CD8-positive, alpha-beta memory T cell (primary cell): ENCODE data around the gene SLC9A1. TPM values are rescaled to one million over a fixed set of nuclear protein-coding genes. Genes with fewer than 3 reads are reported as not detected.

Experiments
- CTCF ChIA-PET: fragments of 350-600 bp; sonication (Branson Sonifier 250); formaldehyde crosslinking; loops from one replicate; lab custom pipeline; 2021; ENCODE audit warnings: antibody characterized with exemption; lab: Charles Lee
- POLR2A ChIA-PET: fragments of 350-600 bp; sonication (Branson Sonifier 250); formaldehyde crosslinking; loops from one replicate; lab custom pipeline; 2021; ENCODE audit warnings: antibody characterized with exemption; lab: Charles Lee
- DNase-seq, 5 donors: peaks; one replicate each; pipeline versions ENCODE4 v3.0.0 to v3.0.0-alpha.2; 2020 to 2022; ENCODE audit warnings: mixed read lengths in 1 of 5
- H3K27ac ChIP-seq: one replicate; pipeline ENCODE4 v1.7.0; 2013; ENCODE audit warnings: low read depth, mild to moderate bottlenecking, low read length, moderate library complexity
- H3K27me3 ChIP-seq: 2 replicates; pipeline ENCODE4 v1.7.0; 2013; ENCODE audit warnings: low read length, mild to moderate bottlenecking; ENCODE audit not compliant: insufficient read depth, poor library complexity, severe bottlenecking
- H3K36me3 ChIP-seq: 2 replicates; pipeline ENCODE4 v1.7.0; 2013; ENCODE audit warnings: mild to moderate bottlenecking, low read length, moderate library complexity; ENCODE audit not compliant: insufficient read depth
- H3K4me1 ChIP-seq: 2 replicates; pipeline ENCODE4 v1.7.0; 2013; ENCODE audit warnings: mild to moderate bottlenecking, low read length, moderate library complexity; ENCODE audit not compliant: insufficient read depth
- H3K4me3 ChIP-seq: 2 replicates; pipeline ENCODE4 v1.7.0; 2013; ENCODE audit warnings: mild to moderate bottlenecking, low read length
- H3K9me3 ChIP-seq: 2 replicates; pipeline ENCODE4 v1.7.0; 2013; ENCODE audit warnings: mild to moderate bottlenecking, low read length
- H3K27ac Mint-ChIP-seq, 8 donors: one replicate each; pipeline ENCODE4 v1.8.0; 2020 to 2021; ENCODE audit warnings: mixed read lengths in 8 of 8, mild to moderate bottlenecking in 6 of 8, inconsistent platforms in 3 of 8, moderate library complexity in 3 of 8
- H3K27me3 Mint-ChIP-seq, 2 donors: one replicate each; pipeline ENCODE4 v1.8.0; 2020 to 2021; ENCODE audit warnings: mixed read lengths in 2 of 2, mild to moderate bottlenecking in 1 of 2, moderate library complexity in 1 of 2
- H3K36me3 Mint-ChIP-seq, 3 donors: one replicate each; pipeline ENCODE4 v1.8.0; 2020 to 2021; ENCODE audit warnings: mixed read lengths in 3 of 3, inconsistent platforms in 1 of 3, mild to moderate bottlenecking in 1 of 3
- H3K4me1 Mint-ChIP-seq, 3 donors: one replicate each; pipeline ENCODE4 v1.8.0; 2020 to 2021; ENCODE audit warnings: mixed read lengths in 3 of 3, inconsistent platforms in 1 of 3, mild to moderate bottlenecking in 1 of 3
- H3K4me3 Mint-ChIP-seq, 7 donors: one replicate each; pipeline ENCODE4 v1.8.0; 2020 to 2021; ENCODE audit warnings: mixed read lengths in 7 of 7, mild to moderate bottlenecking in 6 of 7, moderate library complexity in 4 of 7, inconsistent platforms in 2 of 7
- H3K9me3 Mint-ChIP-seq, 5 donors: one replicate each; pipeline ENCODE4 v1.8.0; 2020 to 2022; ENCODE audit warnings: mixed read lengths in 5 of 5, mild to moderate bottlenecking in 3 of 5, moderate library complexity in 2 of 5, inconsistent platforms in 1 of 5
- polyA plus RNA-seq: library from polyadenylated mRNA; unstranded; fragments of 300-500 nt; fragmentation: Illumina TruSeq; gene quantifications from one replicate; pipeline ENCODE4 v1.2.3, GENCODE V29; 2021
- total RNA-seq, 2 experiments: library from RNA; stranded (reverse); gene quantifications; one replicate each; pipeline ENCODE4 v1.2.3, GENCODE V29; 2021

SLC9A1 gene
- total and polyA plus RNA-seq, 3 experiments from 2014 or later, result 15.3 to 24.8 (median 23.9) TPM

- Histone ChIP-seq H3K4me1 (peaks cover 11% of the 10 kb centered on the region), H3K4me3 (no peak overlapping the region), H3K27me3 (no peaks in the 10 kb centered on the region), H3K9me3 (no peaks in the 10 kb centered on the region), H3K27ac (no peak overlapping the region), H3K36me3 (no peaks in the 10 kb centered on the region)
- H3K4me3 Mint-ChIP-seq, result no peak overlapping the region
- no peaks in the 10 kb centered on the region for H3K36me3 Mint-ChIP-seq
- DNase-seq, result no peak
- H3K27me3 Mint-ChIP-seq, result no peaks in the 10 kb centered on the region
- ChIA-PET CTCF (no interaction called here), POLR2A (no interaction called here)
- H3K9me3 Mint-ChIP-seq, result no peaks in the 10 kb centered on the region
- H3K27ac Mint-ChIP-seq, result no peak overlapping the region
- H3K4me1 Mint-ChIP-seq, result peaks cover 14 to 17% (median 15%) of the 10 kb centered on the region in 3 donors
Observed at GRCh38 chr1:27049607-27050006, 105.3 kb downstream of the SLC9A1 start.

DNA sequence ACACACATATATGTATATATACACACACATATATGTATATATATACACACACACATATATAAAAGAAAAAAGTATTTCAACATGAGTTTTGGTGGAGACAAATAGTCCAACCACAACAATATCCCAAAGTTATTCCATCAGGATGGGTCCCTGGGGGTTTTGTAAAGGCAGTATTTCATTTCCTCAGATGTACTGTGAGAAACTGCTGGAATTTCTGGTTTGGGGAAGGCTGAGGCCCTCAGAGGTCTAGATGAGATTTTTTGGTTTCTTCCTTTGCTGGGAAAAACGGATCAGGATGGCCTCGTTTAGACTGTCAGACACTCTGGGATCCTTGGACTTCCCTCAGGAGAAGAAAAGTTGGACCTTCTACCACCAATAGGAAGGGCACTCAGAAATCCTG, 105.8 kb downstream of the SLC9A1 start:
- no peaks in the 10 kb centered on the region for H3K36me3 Mint-ChIP-seq
- H3K9me3 ChIP-seq, result no peaks in the 10 kb centered on the region
- H3K4me1 ChIP-seq, result peaks cover 13% of the 10 kb centered on the region
- H3K27ac Mint-ChIP-seq, result no peak overlapping the region
- ChIA-PET CTCF (interaction anchor here (7.1 kb wide), 1 partner anchor 51 kb away, joined by 134 read pairs; no protein-coding TSS in a partner anchor), POLR2A (no interaction called here)
- peaks cover 0 to 2% of the 10 kb centered on the region in 2 donors for H3K27me3 Mint-ChIP-seq
- no peak overlapping the region for H3K27ac ChIP-seq
- H3K4me1 Mint-ChIP-seq, result peaks cover 17 to 20% (median 19%) of the 10 kb centered on the region in 3 donors
- no peaks in the 10 kb centered on the region for H3K9me3 Mint-ChIP-seq
- no peaks in the 10 kb centered on the region for H3K27me3 ChIP-seq
- H3K4me3 ChIP-seq, result no peak overlapping the region
- no peak for DNase-seq
- H3K36me3 ChIP-seq, result no peaks in the 10 kb centered on the region
- no peak overlapping the region for H3K4me3 Mint-ChIP-seq

Other genes starting within 250 kb of the SLC9A1 start
- gene NR0B2, start 241.2 kb downstream of the SLC9A1 start, total RNA-seq, result not detected
- gene NR0B2, start 241.2 kb downstream of the SLC9A1 start, polyA plus RNA-seq, result not detected
- 100 to 1,000 TPM; 167 to 168 TPM for gene NUDC, start 233.4 kb downstream of the SLC9A1 start, total RNA-seq
- gene NUDC, start 233.4 kb downstream of the SLC9A1 start, polyA plus RNA-seq, result 122 TPM
- gene KDF1, start 194.7 kb downstream of the SLC9A1 start, total RNA-seq, result under 1 TPM; 0.24 to 0.39 TPM
- gene KDF1, start 194.7 kb downstream of the SLC9A1 start, polyA plus RNA-seq, result 4.6 TPM
- gene TRNP1, start 161.4 kb downstream of the SLC9A1 start, total RNA-seq, result 1 to 10 TPM in 1 of 2 experiments, under 1 TPM in 1; 0.73 to 1.2 TPM
- not detected for gene TRNP1, start 161.4 kb downstream of the SLC9A1 start, polyA plus RNA-seq
- gene TENT5B, start 142.3 kb downstream of the SLC9A1 start, total RNA-seq, result not detected
- not detected for gene TENT5B, start 142.3 kb downstream of the SLC9A1 start, polyA plus RNA-seq
- gene WDTC1, start 79.5 kb upstream of the SLC9A1 start, total RNA-seq, result 10 to 100 TPM; 22.2 to 22.3 TPM
- 8.6 TPM for gene WDTC1, start 79.5 kb upstream of the SLC9A1 start, polyA plus RNA-seq
- 10 to 100 TPM; 52.0 to 54.9 TPM for gene TMEM222, start 167.0 kb upstream of the SLC9A1 start, total RNA-seq
- 65.2 TPM for gene TMEM222, start 167.0 kb upstream of the SLC9A1 start, polyA plus RNA-seq
- gene SYTL1, start 186.9 kb upstream of the SLC9A1 start, total RNA-seq, result 10 to 100 TPM; 21.9 to 24.2 TPM
- 124 TPM for gene SYTL1, start 186.9 kb upstream of the SLC9A1 start, polyA plus RNA-seq
- gene MAP3K6, start 211.8 kb upstream of the SLC9A1 start, total RNA-seq, result 1 to 10 TPM; 6.9 to 7.1 TPM
- 6.0 TPM for gene MAP3K6, start 211.8 kb upstream of the SLC9A1 start, polyA plus RNA-seq
- not detected for gene FCN3, start 219.7 kb upstream of the SLC9A1 start, total RNA-seq
- not detected for gene FCN3, start 219.7 kb upstream of the SLC9A1 start, polyA plus RNA-seq
- not detected for gene CD164L2, start 228.2 kb upstream of the SLC9A1 start, total RNA-seq
- gene CD164L2, start 228.2 kb upstream of the SLC9A1 start, polyA plus RNA-seq, result not detected
- gene GPR3, start 237.5 kb upstream of the SLC9A1 start, total RNA-seq, result 1 to 10 TPM; 3.3 to 3.9 TPM
- not detected for gene GPR3, start 237.5 kb upstream of the SLC9A1 start, polyA plus RNA-seq